ENCODE results near the gene ETV5.

The ETV5 gene

DNA sequence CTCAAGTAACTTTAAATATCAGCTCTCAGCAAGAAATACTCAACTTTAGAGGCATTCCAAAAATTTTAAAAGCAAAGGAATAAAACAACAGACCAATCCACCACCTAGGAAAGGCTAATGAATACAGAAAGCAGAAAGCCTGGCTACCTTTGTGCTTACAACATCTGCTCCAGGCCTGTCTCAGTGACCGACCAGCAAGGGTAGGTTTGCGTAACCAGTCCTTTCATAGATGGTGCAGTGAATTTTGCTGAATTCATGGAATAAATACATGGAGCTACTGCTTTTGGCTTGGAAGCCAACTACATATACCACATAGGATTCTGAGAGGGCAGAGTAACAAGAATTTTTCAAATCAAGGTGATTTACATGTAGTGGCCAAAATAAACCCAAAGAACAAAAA lies 27.2 kb downstream of the ETV5 start:
- H3K4me3 ChIP-seq (replicated peaks; ENCODE audit: low read depth, low read length): no peak overlapping the region
- TF ChIP-seq CTCF (IDR thresholded peaks at IDR 0.05; ENCODE audit: low read length, missing control alignments): no peak
- DNase-seq (ENCODE audit: low read depth): no peak

- TF ChIP-seq CTCF (IDR thresholded peaks at IDR 0.05; ENCODE audit: low read length, missing control alignments): no peak
- no peak overlapping the region for H3K4me3 ChIP-seq (replicated peaks; ENCODE audit: low read depth, low read length)
- no peak for DNase-seq (ENCODE audit: low read depth)
Observed at GRCh38 chr3:186080849-186081438, 27.9 kb downstream of the ETV5 start.

DNA sequence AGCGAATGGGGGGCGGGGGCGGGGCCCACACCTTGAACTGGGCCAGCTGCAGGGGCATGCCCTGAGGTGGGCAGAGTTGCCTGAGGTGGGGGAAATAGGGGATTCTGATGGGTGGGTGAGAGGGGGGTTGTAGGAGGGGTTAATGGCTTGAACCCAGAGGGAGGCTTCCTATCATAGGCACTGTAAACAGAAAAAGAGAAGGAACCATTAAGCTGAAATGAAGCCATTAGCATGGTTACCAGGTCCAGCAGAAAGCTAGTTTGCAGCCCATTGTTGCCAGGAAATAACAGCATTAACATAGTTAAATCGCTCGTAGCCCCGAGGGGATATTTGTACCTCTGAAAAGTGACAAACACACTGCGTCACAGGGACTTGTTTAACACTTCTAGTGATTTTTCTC lies 29.0 kb downstream of the ETV5 start:
- no peak overlapping the region for H3K4me3 ChIP-seq (replicated peaks; ENCODE audit: low read depth, low read length)
- DNase-seq (ENCODE audit: low read depth): no peak
- TF ChIP-seq CTCF (IDR thresholded peaks at IDR 0.05; ENCODE audit: low read length, missing control alignments): no peak

DNA sequence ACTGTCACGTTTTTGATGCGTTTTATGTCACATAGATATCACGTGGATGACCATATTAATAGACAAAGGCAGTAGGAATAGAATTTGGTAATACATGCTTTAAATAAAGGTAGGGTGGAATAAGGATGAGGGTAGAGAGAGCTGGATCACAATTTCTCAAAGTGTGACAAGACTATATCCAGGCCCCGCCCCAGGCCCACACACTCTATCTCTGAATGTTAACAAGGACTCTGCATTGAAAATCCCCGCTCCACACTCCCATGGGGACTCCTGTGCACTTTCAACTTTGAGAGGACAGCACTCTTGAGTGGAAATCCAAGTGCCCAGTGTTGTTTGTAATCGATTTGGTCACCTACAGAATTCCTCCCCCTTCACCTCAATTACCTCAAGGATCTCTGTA lies 31.4 kb downstream of the ETV5 start:
- no peak for TF ChIP-seq CTCF (IDR thresholded peaks at IDR 0.05; ENCODE audit: low read length, missing control alignments)
- no peak overlapping the region for H3K4me3 ChIP-seq (replicated peaks; ENCODE audit: low read depth, low read length)
- DNase-seq (ENCODE audit: low read depth): no peak

GRCh38 chr3:186075931-186076567 lies 32.8 kb downstream of the ETV5 start:
- no peak overlapping the region for H3K4me3 ChIP-seq (replicated peaks; ENCODE audit: low read depth, low read length)
- DNase-seq (ENCODE audit: low read depth): no peak
- no peak for TF ChIP-seq CTCF (IDR thresholded peaks at IDR 0.05; ENCODE audit: low read length, missing control alignments)

- TF ChIP-seq CTCF (IDR thresholded peaks at IDR 0.05; ENCODE audit: low read length, missing control alignments): no peak
- no peak for DNase-seq (ENCODE audit: low read depth)
- H3K4me3 ChIP-seq (replicated peaks; ENCODE audit: low read depth, low read length): no peak overlapping the region
Observed at GRCh38 chr3:186075489-186075888, 33.4 kb downstream of the ETV5 start.

DNA sequence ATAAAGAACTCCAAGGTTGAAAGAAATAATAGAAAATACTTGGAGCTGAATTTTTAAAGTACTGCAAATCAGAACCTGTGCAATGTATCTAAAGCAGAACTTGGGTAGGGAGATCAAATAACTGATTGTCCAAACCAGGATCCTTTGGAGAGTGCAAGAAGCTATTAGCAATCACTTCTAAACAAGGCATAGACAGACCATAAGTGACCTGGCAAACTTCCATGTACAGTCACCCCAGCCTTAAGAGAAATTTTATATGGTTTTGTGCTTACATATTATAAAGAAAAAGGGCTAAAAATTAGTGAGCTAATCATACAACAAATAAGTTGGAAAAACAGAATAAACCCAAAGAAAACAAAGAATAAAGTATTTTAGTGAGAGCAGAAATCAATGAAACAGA lies 35.2 kb downstream of the ETV5 start:
- H3K4me3 ChIP-seq (replicated peaks; ENCODE audit: low read depth, low read length): no peak overlapping the region
- no peak for TF ChIP-seq CTCF (IDR thresholded peaks at IDR 0.05; ENCODE audit: low read length, missing control alignments)
- DNase-seq (ENCODE audit: low read depth): no peak
